ENCODE data around the gene SCAP. TPM values are rescaled to one million over a fixed set of nuclear protein-coding genes. Genes with fewer than 3 reads are reported as not detected.

The SCAP gene
- total and polyA plus RNA-seq, 2 of the 13 experiments (the other 11 are each of a cell fraction or from before 2014, with no cell fraction given), result 40.4 to 53.3 TPM

DNA sequence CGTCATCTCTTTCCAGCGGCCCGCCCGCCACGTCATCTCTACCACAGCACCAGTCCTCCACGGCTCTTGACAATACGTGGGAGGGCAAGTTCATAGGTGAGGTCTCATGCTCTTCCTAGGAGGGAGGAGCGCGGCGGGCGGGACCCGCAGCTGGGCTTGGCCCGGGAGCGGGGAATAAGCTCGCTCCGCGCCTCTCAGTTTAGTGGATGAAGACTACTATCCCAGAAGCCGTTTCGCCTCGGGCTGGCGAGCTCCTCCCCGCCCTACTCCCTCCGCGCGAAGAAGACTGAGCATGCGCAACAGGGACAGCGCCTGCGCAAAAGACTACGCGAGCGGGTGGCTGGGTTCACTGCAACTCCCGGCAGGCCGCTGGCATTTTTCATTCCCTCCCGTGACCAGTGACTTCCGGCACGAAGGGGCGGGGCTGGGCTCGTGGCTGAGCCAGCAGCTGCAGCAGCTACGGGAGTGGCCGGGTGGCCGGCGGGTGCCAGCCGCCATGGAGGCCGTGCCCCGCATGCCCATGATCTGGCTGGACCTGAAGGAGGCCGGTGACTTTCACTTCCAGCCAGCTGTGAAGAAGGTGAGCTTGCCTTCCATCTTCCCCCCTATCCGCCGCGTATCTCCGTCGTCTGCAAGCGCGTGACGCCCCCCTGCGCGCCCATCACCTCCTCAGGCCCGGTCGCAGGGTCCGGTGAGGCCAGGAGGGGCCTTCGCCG is 95.0 kb downstream of the SCAP start, which contains the start of gene PTPN23 (continued):
- TF ChIP-seq, protein P1, sequence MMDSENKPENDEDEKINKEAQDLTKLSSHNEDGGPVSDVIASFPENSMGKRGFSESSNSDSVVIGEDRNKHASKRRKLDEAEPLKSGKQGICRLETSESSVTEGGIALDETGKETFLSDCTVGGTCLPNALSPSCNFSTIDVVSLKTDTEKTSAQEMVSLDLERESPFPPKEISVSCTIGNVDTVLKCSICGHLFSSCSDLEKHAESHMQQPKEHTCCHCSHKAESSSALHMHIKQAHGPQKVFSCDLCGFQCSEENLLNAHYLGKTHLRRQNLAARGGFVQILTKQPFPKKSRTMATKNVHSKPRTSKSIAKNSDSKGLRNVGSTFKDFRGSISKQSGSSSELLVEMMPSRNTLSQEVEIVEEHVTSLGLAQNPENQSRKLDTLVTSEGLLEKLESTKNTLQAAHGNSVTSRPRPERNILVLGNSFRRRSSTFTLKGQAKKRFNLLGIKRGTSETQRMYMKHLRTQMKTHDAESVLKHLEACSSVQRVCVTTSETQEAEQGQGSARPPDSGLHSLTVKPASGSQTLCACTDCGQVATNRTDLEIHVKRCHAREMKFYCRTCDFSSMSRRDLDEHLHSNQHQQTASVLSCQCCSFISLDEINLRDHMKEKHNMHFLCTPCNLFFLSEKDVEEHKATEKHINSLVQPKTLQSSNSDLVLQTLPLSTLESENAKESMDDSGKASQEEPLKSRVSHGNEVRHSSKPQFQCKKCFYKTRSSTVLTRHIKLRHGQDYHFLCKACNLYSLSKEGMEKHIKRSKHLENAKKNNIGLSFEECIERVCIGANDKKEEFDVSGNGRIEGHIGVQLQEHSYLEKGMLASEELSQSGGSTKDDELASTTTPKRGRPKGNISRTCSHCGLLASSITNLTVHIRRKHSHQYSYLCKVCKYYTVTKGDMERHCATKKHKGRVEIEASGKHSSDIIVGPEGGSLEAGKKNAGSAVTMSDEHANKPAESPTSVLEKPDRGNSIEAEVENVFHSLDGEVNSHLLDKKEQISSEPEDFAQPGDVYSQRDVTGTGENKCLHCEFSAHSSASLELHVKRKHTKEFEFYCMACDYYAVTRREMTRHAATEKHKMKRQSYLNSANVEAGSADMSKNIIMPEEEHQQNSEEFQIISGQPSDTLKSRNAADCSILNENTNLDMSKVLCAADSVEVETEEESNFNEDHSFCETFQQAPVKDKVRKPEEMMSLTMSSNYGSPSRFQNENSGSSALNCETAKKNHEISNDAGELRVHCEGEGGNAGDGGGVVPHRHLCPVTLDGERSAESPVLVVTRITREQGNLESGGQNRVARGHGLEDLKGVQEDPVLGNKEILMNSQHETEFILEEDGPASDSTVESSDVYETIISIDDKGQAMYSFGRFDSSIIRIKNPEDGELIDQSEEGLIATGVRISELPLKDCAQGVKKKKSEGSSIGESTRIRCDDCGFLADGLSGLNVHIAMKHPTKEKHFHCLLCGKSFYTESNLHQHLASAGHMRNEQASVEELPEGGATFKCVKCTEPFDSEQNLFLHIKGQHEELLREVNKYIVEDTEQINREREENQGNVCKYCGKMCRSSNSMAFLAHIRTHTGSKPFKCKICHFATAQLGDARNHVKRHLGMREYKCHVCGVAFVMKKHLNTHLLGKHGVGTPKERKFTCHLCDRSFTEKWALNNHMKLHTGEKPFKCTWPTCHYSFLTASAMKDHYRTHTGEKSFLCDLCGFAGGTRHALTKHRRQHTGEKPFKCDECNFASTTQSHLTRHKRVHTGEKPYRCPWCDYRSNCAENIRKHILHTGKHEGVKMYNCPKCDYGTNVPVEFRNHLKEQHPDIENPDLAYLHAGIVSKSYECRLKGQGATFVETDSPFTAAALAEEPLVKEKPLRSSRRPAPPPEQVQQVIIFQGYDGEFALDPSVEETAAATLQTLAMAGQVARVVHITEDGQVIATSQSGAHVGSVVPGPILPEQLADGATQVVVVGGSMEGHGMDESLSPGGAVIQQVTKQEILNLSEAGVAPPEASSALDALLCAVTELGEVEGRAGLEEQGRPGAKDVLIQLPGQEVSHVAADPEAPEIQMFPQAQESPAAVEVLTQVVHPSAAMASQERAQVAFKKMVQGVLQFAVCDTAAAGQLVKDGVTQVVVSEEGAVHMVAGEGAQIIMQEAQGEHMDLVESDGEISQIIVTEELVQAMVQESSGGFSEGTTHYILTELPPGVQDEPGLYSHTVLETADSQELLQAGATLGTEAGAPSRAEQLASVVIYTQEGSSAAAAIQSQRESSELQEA (CRISPR knock-in tag; IDR thresholded peaks at IDR 0.05; ENCODE audit: not compliant biosample characterization), result no peak
- TF ChIP-seq SRSF9 (IDR thresholded peaks at IDR 0.05; ENCODE audit: borderline replicate concordance, insufficient read depth, low read depth, low read length, poor library complexity, severe bottlenecking) (no peak), ZC3H13 (CRISPR knock-in tag; IDR thresholded peaks at IDR 0.05) (peak; percentile 90), ZNF563 (CRISPR knock-in tag; IDR thresholded peaks at IDR 0.05) (peak; percentile 58)
- TF ChIP-seq, protein P2, sequence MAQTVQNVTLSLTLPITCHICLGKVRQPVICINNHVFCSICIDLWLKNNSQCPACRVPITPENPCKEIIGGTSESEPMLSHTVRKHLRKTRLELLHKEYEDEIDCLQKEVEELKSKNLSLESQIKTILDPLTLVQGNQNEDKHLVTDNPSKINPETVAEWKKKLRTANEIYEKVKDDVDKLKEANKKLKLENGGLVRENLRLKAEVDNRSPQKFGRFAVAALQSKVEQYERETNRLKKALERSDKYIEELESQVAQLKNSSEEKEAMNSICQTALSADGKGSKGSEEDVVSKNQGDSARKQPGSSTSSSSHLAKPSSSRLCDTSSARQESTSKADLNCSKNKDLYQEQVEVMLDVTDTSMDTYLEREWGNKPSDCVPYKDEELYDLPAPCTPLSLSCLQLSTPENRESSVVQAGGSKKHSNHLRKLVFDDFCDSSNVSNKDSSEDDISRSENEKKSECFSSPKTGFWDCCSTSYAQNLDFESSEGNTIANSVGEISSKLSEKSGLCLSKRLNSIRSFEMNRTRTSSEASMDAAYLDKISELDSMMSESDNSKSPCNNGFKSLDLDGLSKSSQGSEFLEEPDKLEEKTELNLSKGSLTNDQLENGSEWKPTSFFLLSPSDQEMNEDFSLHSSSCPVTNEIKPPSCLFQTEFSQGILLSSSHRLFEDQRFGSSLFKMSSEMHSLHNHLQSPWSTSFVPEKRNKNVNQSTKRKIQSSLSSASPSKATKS (CRISPR knock-in tag; IDR thresholded peaks at IDR 0.05), result no peak
- TF ChIP-seq, protein P3, sequence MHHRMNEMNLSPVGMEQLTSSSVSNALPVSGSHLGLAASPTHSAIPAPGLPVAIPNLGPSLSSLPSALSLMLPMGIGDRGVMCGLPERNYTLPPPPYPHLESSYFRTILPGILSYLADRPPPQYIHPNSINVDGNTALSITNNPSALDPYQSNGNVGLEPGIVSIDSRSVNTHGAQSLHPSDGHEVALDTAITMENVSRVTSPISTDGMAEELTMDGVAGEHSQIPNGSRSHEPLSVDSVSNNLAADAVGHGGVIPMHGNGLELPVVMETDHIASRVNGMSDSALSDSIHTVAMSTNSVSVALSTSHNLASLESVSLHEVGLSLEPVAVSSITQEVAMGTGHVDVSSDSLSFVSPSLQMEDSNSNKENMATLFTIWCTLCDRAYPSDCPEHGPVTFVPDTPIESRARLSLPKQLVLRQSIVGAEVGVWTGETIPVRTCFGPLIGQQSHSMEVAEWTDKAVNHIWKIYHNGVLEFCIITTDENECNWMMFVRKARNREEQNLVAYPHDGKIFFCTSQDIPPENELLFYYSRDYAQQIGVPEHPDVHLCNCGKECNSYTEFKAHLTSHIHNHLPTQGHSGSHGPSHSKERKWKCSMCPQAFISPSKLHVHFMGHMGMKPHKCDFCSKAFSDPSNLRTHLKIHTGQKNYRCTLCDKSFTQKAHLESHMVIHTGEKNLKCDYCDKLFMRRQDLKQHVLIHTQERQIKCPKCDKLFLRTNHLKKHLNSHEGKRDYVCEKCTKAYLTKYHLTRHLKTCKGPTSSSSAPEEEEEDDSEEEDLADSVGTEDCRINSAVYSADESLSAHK (CRISPR knock-in tag; IDR thresholded peaks at IDR 0.05; ENCODE audit: borderline replicate concordance), result no peak
- TF ChIP-seq, protein P4, sequence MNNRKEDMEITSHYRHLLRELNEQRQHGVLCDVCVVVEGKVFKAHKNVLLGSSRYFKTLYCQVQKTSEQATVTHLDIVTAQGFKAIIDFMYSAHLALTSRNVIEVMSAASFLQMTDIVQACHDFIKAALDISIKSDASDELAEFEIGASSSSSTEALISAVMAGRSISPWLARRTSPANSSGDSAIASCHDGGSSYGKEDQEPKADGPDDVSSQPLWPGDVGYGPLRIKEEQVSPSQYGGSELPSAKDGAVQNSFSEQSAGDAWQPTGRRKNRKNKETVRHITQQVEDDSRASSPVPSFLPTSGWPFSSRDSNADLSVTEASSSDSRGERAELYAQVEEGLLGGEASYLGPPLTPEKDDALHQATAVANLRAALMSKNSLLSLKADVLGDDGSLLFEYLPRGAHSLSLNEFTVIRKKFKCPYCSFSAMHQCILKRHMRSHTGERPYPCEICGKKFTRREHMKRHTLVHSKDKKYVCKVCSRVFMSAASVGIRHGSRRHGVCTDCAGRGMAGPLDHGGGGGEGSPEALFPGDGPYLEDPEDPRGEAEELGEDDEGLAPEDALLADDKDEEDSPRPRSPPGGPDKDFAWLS (CRISPR knock-in tag; IDR thresholded peaks at IDR 0.05; ENCODE audit: borderline replicate concordance), result no peak
- TF ChIP-seq, protein P5, sequence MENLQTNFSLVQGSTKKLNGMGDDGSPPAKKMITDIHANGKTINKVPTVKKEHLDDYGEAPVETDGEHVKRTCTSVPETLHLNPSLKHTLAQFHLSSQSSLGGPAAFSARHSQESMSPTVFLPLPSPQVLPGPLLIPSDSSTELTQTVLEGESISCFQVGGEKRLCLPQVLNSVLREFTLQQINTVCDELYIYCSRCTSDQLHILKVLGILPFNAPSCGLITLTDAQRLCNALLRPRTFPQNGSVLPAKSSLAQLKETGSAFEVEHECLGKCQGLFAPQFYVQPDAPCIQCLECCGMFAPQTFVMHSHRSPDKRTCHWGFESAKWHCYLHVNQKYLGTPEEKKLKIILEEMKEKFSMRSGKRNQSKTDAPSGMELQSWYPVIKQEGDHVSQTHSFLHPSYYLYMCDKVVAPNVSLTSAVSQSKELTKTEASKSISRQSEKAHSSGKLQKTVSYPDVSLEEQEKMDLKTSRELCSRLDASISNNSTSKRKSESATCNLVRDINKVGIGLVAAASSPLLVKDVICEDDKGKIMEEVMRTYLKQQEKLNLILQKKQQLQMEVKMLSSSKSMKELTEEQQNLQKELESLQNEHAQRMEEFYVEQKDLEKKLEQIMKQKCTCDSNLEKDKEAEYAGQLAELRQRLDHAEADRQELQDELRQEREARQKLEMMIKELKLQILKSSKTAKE (CRISPR knock-in tag; IDR thresholded peaks at IDR 0.05; ENCODE audit: borderline replicate concordance), result no peak

All from HepG2 (cell line).